OCI-LY3 (cell line): ENCODE results near the gene CREB3L2.

Experiments used
- EZH2phosphoT487 ChIP-seq: fragments of 200-600 bp; shearing (Covaris generic); IDR thresholded peaks from 2 replicates; pipeline ENCODE4 v1.6.1; 2018; ENCODE audit warnings: antibody characterized with exemption, mixed run types, low read depth
- TF ChIP-seq, protein P1 (sequence below): fragments of 200-600, 300-600 bp; sonication (generic); IDR thresholded peaks from 2 replicates; pipeline ENCODE4 v1.5.1; 2014; ENCODE audit warnings: antibody characterized with exemption, low read length, low read depth

DNA sequence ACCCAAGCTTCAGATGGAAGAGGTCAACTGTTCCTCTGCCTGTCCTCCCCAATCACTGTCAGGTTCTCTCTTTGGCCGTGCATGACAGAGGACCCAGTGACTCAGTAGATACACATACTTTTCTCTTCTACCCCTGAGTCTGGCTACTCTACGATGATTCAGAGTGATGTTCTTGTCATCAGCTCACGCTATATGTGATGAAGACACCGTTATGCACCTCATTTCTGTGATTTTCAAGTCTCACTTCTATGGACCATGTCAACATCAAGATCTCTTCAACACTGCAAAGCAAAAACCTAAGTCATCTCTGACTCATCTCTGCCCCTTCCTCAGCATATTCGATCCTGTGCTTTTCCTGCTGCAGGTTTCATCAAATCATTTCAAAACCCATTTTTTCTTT is 78.5 kb downstream of the CREB3L2 start:
- TF ChIP-seq, protein P1, sequence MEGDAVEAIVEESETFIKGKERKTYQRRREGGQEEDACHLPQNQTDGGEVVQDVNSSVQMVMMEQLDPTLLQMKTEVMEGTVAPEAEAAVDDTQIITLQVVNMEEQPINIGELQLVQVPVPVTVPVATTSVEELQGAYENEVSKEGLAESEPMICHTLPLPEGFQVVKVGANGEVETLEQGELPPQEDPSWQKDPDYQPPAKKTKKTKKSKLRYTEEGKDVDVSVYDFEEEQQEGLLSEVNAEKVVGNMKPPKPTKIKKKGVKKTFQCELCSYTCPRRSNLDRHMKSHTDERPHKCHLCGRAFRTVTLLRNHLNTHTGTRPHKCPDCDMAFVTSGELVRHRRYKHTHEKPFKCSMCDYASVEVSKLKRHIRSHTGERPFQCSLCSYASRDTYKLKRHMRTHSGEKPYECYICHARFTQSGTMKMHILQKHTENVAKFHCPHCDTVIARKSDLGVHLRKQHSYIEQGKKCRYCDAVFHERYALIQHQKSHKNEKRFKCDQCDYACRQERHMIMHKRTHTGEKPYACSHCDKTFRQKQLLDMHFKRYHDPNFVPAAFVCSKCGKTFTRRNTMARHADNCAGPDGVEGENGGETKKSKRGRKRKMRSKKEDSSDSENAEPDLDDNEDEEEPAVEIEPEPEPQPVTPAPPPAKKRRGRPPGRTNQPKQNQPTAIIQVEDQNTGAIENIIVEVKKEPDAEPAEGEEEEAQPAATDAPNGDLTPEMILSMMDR = no peak
- no peak for TF ChIP-seq EZH2phosphoT487
